Tibial nerve (tissue), 4 donors: ENCODE measurements around the gene KCNK7. TPM values are rescaled to one million over a fixed set of nuclear protein-coding genes. Genes with fewer than 3 reads are reported as not detected.
A peak's percentile ranks its signal among the peaks of the same experiment; 100 is the strongest.

Source experiments
- DNase-seq, 2 donors: peaks; one replicate each; pipeline ENCODE4 v3.0.0-alpha.2; 2019; ENCODE audit warnings: low spot score in 2 of 2
- H3K27ac ChIP-seq, 4 donors: fragments of 200-600 bp; sonication (generic) in 3 of 4; one replicate each; pipeline ENCODE4 v1.5.1; 2017 to 2019; ENCODE audit warnings: mild to moderate bottlenecking in 1 of 4
- H3K27me3 ChIP-seq, 2 donors: fragments of 200-600 bp; sonication (generic) in 1 of 2; one replicate each; pipeline versions ENCODE4 v1.5.1 to v1.6.0; 2017 to 2019
- H3K36me3 ChIP-seq, 3 donors: fragments of 200-600 bp; sonication (generic); one replicate each; pipeline ENCODE4 v1.5.1; 2018 to 2019
- H3K4me1 ChIP-seq, 4 donors: fragments of 200-600 bp; sonication (generic) in 3 of 4; one replicate each; pipeline ENCODE4 v1.5.1; 2017 to 2019
- H3K4me3 ChIP-seq, 4 donors: fragments of 200-600 bp; sonication (generic) in 3 of 4; one replicate each; pipeline ENCODE4 v1.5.1; 2017 to 2019; ENCODE audit warnings: mild to moderate bottlenecking in 1 of 4, moderate library complexity in 1 of 4
- H3K9me3 ChIP-seq, 4 donors: fragments of 200-600 bp; sonication (generic) in 3 of 4; one replicate each; pipeline ENCODE4 v1.5.1; 2017 to 2019
- EP300 ChIP-seq, 2 donors: sonication (generic); formaldehyde crosslinking; IDR thresholded peaks; one replicate each; pipeline ENCODE4 v1.6.1; 2017; ENCODE audit warnings: antibody characterized with exemption in 2 of 2, mild to moderate bottlenecking in 1 of 2
- POLR2A ChIP-seq, 2 donors: fragments of 450-650 bp; IDR thresholded peaks; one replicate each; pipeline ENCODE4 v1.6.1; 2017; ENCODE audit warnings: antibody characterized with exemption in 2 of 2, mild to moderate bottlenecking in 2 of 2, moderate library complexity in 2 of 2
- WGBS, 2 donors: methylation state at CpG; one replicate each; pipeline ENCODE4 v1.1.5; 2018; 5-methylcytosine and 5-hydroxymethylcytosine counted together
- small RNA-seq: library from RNA; depleted of rRNA; stranded (forward); fragments of <200 nt; gene quantifications from one replicate; pipeline ENCODE3, GENCODE V24; 2016
- total RNA-seq, 4 donors: library from RNA; depleted of rRNA; stranded (reverse); fragments of >200 nt; gene quantifications; one replicate each; pipeline ENCODE4 v1.1.0, GENCODE V29; 2016
- TF ChIP-seq, protein P1 (sequence below), 5 experiments: fragments of 200-600 bp in 3 of 5; fragments of 450-650 bp in 2 of 5; sonication (generic) in 3 of 5; IDR thresholded peaks; one replicate each; pipeline ENCODE4 v1.5.1; 2016 to 2019; ENCODE audit warnings: antibody characterized with exemption in 5 of 5, mild to moderate bottlenecking in 3 of 5, moderate library complexity in 2 of 5

Gene KCNK7
- total RNA-seq, 4 donors from 2014 or later: 0.63 to 3.3 (median 1.2) TPM; not detected in 1

DNA sequence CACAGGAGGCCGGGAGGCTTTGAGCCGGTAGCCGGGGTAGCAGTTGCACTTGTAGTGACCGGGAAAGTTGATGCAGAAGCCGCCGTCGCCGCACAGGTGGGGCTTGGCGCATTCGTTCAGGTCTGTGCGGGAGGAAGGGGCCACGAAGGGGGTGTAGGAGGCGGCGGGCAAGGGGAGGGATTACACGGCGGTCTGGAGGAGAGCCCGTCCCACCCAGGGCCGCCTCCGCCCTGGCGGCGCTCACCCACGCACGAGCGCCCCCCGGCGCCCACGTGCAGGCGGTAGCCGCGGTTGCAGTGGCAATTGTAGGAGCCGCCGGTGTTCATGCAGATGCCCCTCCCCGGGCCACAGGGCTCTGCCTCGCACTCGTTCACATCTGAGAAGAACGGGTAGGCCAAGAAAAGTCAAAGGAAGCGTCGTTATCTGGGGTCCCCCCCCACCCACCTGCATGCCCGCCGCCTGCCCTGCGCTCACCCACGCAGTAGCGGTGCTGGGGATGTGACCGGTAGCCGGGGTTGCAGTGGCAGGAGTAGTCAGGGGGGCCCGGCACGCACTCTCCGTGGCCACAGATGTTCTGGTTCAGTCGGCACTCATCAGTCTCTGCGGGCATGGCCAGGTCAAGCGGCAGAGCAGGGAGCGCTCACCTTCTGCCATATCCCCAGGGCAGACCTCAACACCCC is 48.0 kb downstream of the KCNK7 start:
- H3K27ac ChIP-seq: peak overlapping the region in 1 of 4 donors; percentile 77
- TF ChIP-seq, protein P1, sequence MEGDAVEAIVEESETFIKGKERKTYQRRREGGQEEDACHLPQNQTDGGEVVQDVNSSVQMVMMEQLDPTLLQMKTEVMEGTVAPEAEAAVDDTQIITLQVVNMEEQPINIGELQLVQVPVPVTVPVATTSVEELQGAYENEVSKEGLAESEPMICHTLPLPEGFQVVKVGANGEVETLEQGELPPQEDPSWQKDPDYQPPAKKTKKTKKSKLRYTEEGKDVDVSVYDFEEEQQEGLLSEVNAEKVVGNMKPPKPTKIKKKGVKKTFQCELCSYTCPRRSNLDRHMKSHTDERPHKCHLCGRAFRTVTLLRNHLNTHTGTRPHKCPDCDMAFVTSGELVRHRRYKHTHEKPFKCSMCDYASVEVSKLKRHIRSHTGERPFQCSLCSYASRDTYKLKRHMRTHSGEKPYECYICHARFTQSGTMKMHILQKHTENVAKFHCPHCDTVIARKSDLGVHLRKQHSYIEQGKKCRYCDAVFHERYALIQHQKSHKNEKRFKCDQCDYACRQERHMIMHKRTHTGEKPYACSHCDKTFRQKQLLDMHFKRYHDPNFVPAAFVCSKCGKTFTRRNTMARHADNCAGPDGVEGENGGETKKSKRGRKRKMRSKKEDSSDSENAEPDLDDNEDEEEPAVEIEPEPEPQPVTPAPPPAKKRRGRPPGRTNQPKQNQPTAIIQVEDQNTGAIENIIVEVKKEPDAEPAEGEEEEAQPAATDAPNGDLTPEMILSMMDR (IDR thresholded peaks at IDR 0.05): no peak
- no peak for TF ChIP-seq EP300 (IDR thresholded peaks at IDR 0.05)
- TF ChIP-seq POLR2A (IDR thresholded peaks at IDR 0.05): no peak

DNA sequence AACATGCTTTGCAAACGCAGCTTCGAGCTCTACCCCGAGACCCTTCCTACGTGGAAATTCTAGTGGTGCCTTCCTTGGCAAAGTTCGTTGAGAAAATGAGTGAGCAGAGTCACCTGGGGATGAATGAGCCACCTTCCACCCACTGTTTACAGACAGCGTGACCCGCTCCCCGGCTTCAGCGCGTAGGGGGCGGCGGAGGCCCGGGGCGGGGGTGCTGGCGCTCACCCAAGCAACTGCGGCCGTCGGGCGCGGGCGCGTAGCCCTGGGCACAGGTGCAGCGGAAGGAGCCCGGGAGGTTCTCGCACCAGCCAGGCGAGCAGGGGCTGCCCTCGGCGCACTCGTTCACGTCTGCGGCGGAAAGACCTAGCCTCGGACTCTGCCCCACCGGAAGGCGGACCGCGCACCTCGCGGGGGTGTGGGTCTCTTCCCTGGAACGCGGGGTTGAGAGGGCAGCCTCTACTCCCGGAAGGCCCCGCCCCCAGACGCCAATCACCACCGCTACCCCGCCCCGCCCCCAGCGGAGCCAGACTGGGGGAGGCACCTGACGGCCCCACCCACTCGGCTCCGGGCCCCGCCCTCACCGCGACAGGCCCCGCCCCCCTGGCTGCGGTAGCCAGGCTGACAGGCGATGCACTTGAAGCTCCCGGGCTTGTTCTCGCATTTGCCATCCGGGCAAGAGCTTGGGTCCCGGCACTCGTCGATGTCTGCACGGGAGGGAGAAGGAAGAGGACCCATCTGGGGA is 49.2 kb downstream of the KCNK7 start:
- no peaks in the 10 kb centered on the region for H3K9me3 ChIP-seq
- 43 to 57% methylated on average over 23 to 41 of the region's 64 CpGs for WGBS, 2 donors
- DNase-seq: peak; percentile 71
- peak overlapping the region in 2 of 4 donors; percentile 42 to 45 for H3K4me3 ChIP-seq
- H3K27ac ChIP-seq: peak overlapping the region in 3 of 4 donors; percentile 31 to 77 (median 73)
- H3K27me3 ChIP-seq: no peaks in the 10 kb centered on the region
- peaks cover 0 to 85% (median 0%) of the 10 kb centered on the region in 3 donors for H3K36me3 ChIP-seq
- TF ChIP-seq, protein P1 (IDR thresholded peaks at IDR 0.05): no peak
- TF ChIP-seq EP300 (IDR thresholded peaks at IDR 0.05) (no peak), POLR2A (IDR thresholded peaks at IDR 0.05) (no peak)
- H3K4me1 ChIP-seq: peaks cover 0 to 27% (median 13%) of the 10 kb centered on the region in 4 donors

More for the DNA sequence above, 48.0 kb downstream of the KCNK7 start:
- peaks cover 0 to 31% (median 12%) of the 10 kb centered on the region in 4 donors for H3K4me1 ChIP-seq
- 80 to 83% methylated on average over 33 to 49 of the region's 52 CpGs for WGBS, 2 donors
- H3K9me3 ChIP-seq: no peaks in the 10 kb centered on the region
- peaks cover 0 to 95% (median 0%) of the 10 kb centered on the region in 3 donors for H3K36me3 ChIP-seq
- no peak overlapping the region for H3K4me3 ChIP-seq
- no peak for DNase-seq
- H3K27me3 ChIP-seq: no peaks in the 10 kb centered on the region

DNA sequence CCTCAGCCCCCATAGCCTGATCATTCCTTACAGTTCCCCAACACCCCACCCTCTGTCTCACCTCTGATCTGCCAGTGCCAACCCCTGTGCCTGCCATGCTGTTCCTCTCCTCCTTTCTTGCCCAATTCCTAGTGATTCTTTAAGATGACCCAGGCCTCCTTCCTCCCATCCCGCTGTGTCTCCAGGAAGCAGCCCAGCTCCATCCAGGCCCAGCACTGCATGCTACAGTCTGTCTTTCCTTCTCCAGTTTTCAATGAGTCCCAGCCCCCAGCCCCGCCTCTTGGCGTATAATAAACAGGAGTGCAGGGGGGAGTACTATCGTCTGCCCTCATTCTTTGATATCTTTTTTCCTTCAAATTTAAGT is 49.8 kb downstream of the KCNK7 start:
- WGBS, 2 donors: 77 to 88% methylated on average over 4 of the region's 4 CpGs
- H3K27ac ChIP-seq: peak overlapping the region in 2 of 4 donors; percentile 73 to 77
- TF ChIP-seq, protein P1 (IDR thresholded peaks at IDR 0.05): no peak
- TF ChIP-seq EP300 (IDR thresholded peaks at IDR 0.05): no peak
- no peak for TF ChIP-seq POLR2A (IDR thresholded peaks at IDR 0.05)
- H3K4me3 ChIP-seq: no peak overlapping the region
- H3K4me1 ChIP-seq: peaks cover 0 to 27% (median 19%) of the 10 kb centered on the region in 4 donors
- DNase-seq: no peak
- H3K27me3 ChIP-seq: no peaks in the 10 kb centered on the region
- H3K36me3 ChIP-seq: peaks cover 0 to 80% (median 0%) of the 10 kb centered on the region in 3 donors
- H3K9me3 ChIP-seq: no peaks in the 10 kb centered on the region

Small RNAs within 50 kb of the gene (small RNA-seq; reads per million reads assigned to genes)
- gene AP001362.1 (not detected), gene MIR4690 (not detected)

Other genes starting within 250 kb of the KCNK7 start
- gene TIGD3, start 241.0 kb downstream of the KCNK7 start, total RNA-seq: under 1 TPM in 2 of 4 donors, not detected in 2; 0.30 to 0.59 TPM
- 10 to 100 TPM in 2 of 4 donors, 1 to 10 TPM in 2; 1.8 to 22.5 (median 8.5) TPM for gene SLC25A45, start 213.2 kb downstream of the KCNK7 start, total RNA-seq
- 100 to 1,000 TPM in 3 of 4 donors, 10 to 100 TPM in 1; 96.5 to 226 (median 128) TPM for gene FRMD8, start 209.2 kb downstream of the KCNK7 start, total RNA-seq
- gene NEAT1, start 173.0 kb downstream of the KCNK7 start, total RNA-seq: 100 to 1,000 TPM; 427 to 571 (median 461) TPM
- over 10,000 TPM; 20,649 to 23,532 (median 22,230) TPM for gene MALAT1, start 96.8 kb downstream of the KCNK7 start, total RNA-seq
- 100 to 1,000 TPM; 109 to 128 (median 112) TPM for gene SCYL1, start 70.7 kb downstream of the KCNK7 start, total RNA-seq
- 100 to 1,000 TPM; 236 to 476 (median 386) TPM for gene LTBP3, start 37.4 kb downstream of the KCNK7 start, total RNA-seq
- gene ZNRD2, start 25.3 kb downstream of the KCNK7 start, total RNA-seq: 10 to 100 TPM; 49.6 to 70.8 (median 56.5) TPM
- gene FAM89B, start 23.3 kb downstream of the KCNK7 start, total RNA-seq: 10 to 100 TPM; 40.8 to 55.3 (median 44.6) TPM
- 100 to 1,000 TPM in 3 of 4 donors, 10 to 100 TPM in 1; 87.3 to 186 (median 110) TPM for gene EHBP1L1, start 19.7 kb downstream of the KCNK7 start, total RNA-seq
- gene MAP3K11, start 18.4 kb upstream of the KCNK7 start, total RNA-seq: 100 to 1,000 TPM in 1 of 4 donors, 10 to 100 TPM in 3; 64.2 to 112 (median 83.9) TPM
- gene PCNX3, start 20.0 kb upstream of the KCNK7 start, total RNA-seq: 10 to 100 TPM; 21.0 to 53.4 (median 29.8) TPM
- gene SIPA1, start 42.3 kb upstream of the KCNK7 start, total RNA-seq: 100 to 1,000 TPM in 1 of 4 donors, 10 to 100 TPM in 3; 50.2 to 103 (median 65.0) TPM
- 10 to 100 TPM; 44.6 to 70.8 (median 51.7) TPM for gene RELA, start 67.1 kb upstream of the KCNK7 start, total RNA-seq
- 100 to 1,000 TPM in 1 of 4 donors, 10 to 100 TPM in 3; 68.1 to 118 (median 92.3) TPM for gene KAT5, start 116.5 kb upstream of the KCNK7 start, total RNA-seq
- 100 to 1,000 TPM; 142 to 197 (median 152) TPM for gene RNASEH2C, start 125.0 kb upstream of the KCNK7 start, total RNA-seq
- 10 to 100 TPM; 12.7 to 27.5 (median 18.8) TPM for gene AP5B1, start 185.2 kb upstream of the KCNK7 start, total RNA-seq
- gene OVOL1, start 191.3 kb upstream of the KCNK7 start, total RNA-seq: not detected
- gene SNX32, start 238.2 kb upstream of the KCNK7 start, total RNA-seq: 1 to 10 TPM in 2 of 4 donors, under 1 TPM in 1, not detected in 1; 0.78 to 2.5 (median 1.5) TPM